ENCODE measurements around the gene KCNK17. TPM values are rescaled to one million over a fixed set of nuclear protein-coding genes. Genes with fewer than 3 reads are reported as not detected.

KCNK17 gene
- total RNA-seq, 1 experiment from 2014 or later, result not detected

DNA sequence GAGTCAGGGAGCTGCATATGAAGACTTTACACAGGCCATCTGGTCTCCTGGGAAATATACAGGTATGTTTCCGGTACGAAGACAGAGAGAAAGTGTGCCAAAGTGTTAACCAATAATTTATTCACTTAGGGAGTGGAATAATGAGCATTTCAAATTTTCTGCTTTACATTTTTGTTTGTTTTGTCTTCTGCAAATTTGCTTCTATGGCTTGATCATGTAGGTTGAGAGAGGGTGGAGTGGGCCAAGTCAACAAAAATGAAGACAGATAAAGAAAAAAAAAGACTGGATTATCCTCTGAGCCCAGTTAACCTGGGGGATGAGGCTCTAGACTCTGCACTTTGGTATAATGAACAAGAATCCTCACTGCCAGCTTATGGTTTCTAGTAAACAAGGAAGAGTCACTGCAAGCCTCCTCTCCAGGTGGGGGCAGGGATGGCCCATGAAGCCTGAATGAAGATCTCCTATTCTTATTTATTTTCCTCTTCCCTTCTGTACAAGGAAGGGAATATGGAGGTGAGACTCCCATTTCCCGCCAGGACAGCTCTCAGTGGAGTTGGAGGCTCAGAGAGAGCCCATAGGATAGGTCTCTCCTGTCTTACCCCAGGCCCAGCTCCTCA is 37.7 kb downstream of the KCNK17 start:
- no peak for DNase-seq
- no TSS peak for BruUV-seq (replicated peaks)
- ChIA-PET CTCF (no interaction called here), POLR2A (no interaction called here)
- H3K4me3 Mint-ChIP-seq (ENCODE audit: unreplicated experiment), result no peak overlapping the region
- no peak overlapping the region for H3K27ac Mint-ChIP-seq (ENCODE audit: unreplicated experiment)
- no peaks in the 10 kb centered on the region for H3K9me3 Mint-ChIP-seq (ENCODE audit: unreplicated experiment)
- Histone ChIP-seq H3K9me3 (no peaks in the 10 kb centered on the region), H3K4me3 (ENCODE audit: low read depth, low read length) (no peak overlapping the region), H3K27me3 (replicated peaks; ENCODE audit: control insufficient read depth, insufficient read depth, low read length) (no peaks in the 10 kb centered on the region), H3K4me1 (peaks cover 14% of the 10 kb centered on the region), H3K36me3 (ENCODE audit: control insufficient read depth, insufficient read depth, low read length) (no peaks in the 10 kb centered on the region)
- intact Hi-C loops (cut with micrococcal nuclease; ENCODE audit: unreplicated experiment), result no loop called here
- no peaks in the 10 kb centered on the region for H3K27me3 Mint-ChIP-seq (ENCODE audit: insufficient read depth, unreplicated experiment)
- H3K4me1 Mint-ChIP-seq (ENCODE audit: low read depth, unreplicated experiment), result peaks cover 23% of the 10 kb centered on the region
- TF ChIP-seq, protein P1, sequence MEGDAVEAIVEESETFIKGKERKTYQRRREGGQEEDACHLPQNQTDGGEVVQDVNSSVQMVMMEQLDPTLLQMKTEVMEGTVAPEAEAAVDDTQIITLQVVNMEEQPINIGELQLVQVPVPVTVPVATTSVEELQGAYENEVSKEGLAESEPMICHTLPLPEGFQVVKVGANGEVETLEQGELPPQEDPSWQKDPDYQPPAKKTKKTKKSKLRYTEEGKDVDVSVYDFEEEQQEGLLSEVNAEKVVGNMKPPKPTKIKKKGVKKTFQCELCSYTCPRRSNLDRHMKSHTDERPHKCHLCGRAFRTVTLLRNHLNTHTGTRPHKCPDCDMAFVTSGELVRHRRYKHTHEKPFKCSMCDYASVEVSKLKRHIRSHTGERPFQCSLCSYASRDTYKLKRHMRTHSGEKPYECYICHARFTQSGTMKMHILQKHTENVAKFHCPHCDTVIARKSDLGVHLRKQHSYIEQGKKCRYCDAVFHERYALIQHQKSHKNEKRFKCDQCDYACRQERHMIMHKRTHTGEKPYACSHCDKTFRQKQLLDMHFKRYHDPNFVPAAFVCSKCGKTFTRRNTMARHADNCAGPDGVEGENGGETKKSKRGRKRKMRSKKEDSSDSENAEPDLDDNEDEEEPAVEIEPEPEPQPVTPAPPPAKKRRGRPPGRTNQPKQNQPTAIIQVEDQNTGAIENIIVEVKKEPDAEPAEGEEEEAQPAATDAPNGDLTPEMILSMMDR (IDR thresholded peaks at IDR 0.05; ENCODE audit: insufficient read depth in 1 of 2, low read depth in 1 of 2, low read length in 1 of 2, severe bottlenecking in 1 of 2, unreplicated experiment in 1 of 2), result no peak
- H3K36me3 Mint-ChIP-seq (ENCODE audit: insufficient read depth, unreplicated experiment), result peaks cover 5% of the 10 kb centered on the region

DNA sequence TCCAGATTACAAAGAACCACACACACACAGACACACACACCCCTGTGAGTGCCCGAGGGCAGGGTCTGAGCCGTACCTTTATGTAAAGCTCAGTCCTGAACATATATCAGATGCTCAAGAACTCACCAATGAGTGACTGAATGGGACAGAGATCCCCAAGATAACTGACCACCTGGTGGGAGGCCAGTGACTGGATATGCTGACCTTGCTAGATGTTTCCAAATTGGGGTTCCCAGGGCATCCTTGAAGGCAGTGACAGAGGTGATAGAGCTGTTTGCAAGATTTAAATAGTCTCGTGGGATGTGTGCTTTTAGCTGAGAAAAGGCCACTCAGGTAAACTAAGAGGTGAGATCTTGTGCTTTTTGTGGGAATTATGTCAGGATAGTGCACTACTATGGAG is 39.3 kb downstream of the KCNK17 start:
- H3K9me3 ChIP-seq, result no peaks in the 10 kb centered on the region
- H3K4me1 ChIP-seq, result peaks cover 23% of the 10 kb centered on the region
- Mint-ChIP-seq H3K4me3 (ENCODE audit: unreplicated experiment) (no peak overlapping the region), H3K4me1 (ENCODE audit: low read depth, unreplicated experiment) (peaks cover 34% of the 10 kb centered on the region), H3K27me3 (ENCODE audit: insufficient read depth, unreplicated experiment) (no peaks in the 10 kb centered on the region), H3K9me3 (ENCODE audit: unreplicated experiment) (no peaks in the 10 kb centered on the region), H3K27ac (ENCODE audit: unreplicated experiment) (no peak overlapping the region), H3K36me3 (ENCODE audit: insufficient read depth, unreplicated experiment) (peaks cover 8% of the 10 kb centered on the region)
- intact Hi-C loops (cut with micrococcal nuclease; ENCODE audit: unreplicated experiment), result no loop called here
- ChIA-PET POLR2A (no interaction called here), CTCF (no interaction called here)
- H3K4me3 ChIP-seq (ENCODE audit: low read depth, low read length), result no peak overlapping the region
- 0 out of 2 replicates have a peak, but pooled peaks cover 1% of the 10 kb centered on the region for H3K36me3 ChIP-seq (ENCODE audit: control insufficient read depth, insufficient read depth, low read length)
- TF ChIP-seq, protein P1 (IDR thresholded peaks at IDR 0.05; ENCODE audit: insufficient read depth in 1 of 2, low read depth in 1 of 2, low read length in 1 of 2, severe bottlenecking in 1 of 2, unreplicated experiment in 1 of 2), result no peak
- no peak for DNase-seq
- H3K27me3 ChIP-seq (replicated peaks; ENCODE audit: control insufficient read depth, insufficient read depth, low read length), result no peaks in the 10 kb centered on the region
- no TSS peak for BruUV-seq (replicated peaks)

DNA sequence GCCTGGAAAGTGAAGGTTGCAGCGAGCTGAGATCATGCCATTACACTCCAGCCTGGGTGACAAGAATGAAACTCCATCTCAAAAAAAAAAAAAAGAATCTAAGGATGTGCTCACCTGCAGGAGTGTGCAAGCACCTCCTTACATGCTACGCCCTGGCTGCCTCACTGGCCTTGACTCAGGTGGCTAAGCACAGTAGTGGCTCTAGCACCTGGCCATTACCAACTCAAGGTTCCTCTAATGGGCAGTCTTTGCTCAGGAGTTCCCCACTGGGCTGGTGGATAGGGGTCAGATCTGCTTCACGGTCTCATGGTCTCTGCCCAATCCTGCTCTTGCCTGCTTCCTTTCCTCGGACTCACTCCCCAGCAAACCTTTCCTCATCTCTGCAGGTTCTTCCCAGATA is 39.7 kb downstream of the KCNK17 start:
- peaks cover 28% of the 10 kb centered on the region for H3K4me1 ChIP-seq
- ChIA-PET CTCF (no interaction called here), POLR2A (no interaction called here)
- H3K27me3 Mint-ChIP-seq (ENCODE audit: insufficient read depth, unreplicated experiment), result no peaks in the 10 kb centered on the region
- no peaks in the 10 kb centered on the region for H3K9me3 Mint-ChIP-seq (ENCODE audit: unreplicated experiment)
- peaks cover 11% of the 10 kb centered on the region for H3K36me3 Mint-ChIP-seq (ENCODE audit: insufficient read depth, unreplicated experiment)
- H3K27me3 ChIP-seq (replicated peaks; ENCODE audit: control insufficient read depth, insufficient read depth, low read length), result no peaks in the 10 kb centered on the region
- no peak overlapping the region for H3K4me3 ChIP-seq (ENCODE audit: low read depth, low read length)
- H3K27ac Mint-ChIP-seq (ENCODE audit: unreplicated experiment), result no peak overlapping the region
- H3K4me3 Mint-ChIP-seq (ENCODE audit: unreplicated experiment), result no peak overlapping the region
- no peaks in the 10 kb centered on the region for H3K9me3 ChIP-seq
- DNase-seq, result no peak
- TF ChIP-seq, protein P1 (IDR thresholded peaks at IDR 0.05; ENCODE audit: insufficient read depth in 1 of 2, low read depth in 1 of 2, low read length in 1 of 2, severe bottlenecking in 1 of 2, unreplicated experiment in 1 of 2), result no peak
- intact Hi-C loops (cut with micrococcal nuclease; ENCODE audit: unreplicated experiment), result no loop called here
- H3K4me1 Mint-ChIP-seq (ENCODE audit: low read depth, unreplicated experiment), result peaks cover 38% of the 10 kb centered on the region
- H3K36me3 ChIP-seq (ENCODE audit: control insufficient read depth, insufficient read depth, low read length), result 0 out of 2 replicates have a peak, but pooled peaks cover 1% of the 10 kb centered on the region
- BruUV-seq (replicated peaks), result no TSS peak

All from Caco-2 (cell line).